ENCODE results near the gene SPATA33. TPM values are rescaled to one million over a fixed set of nuclear protein-coding genes. Genes with fewer than 3 reads are reported as not detected.
A peak's percentile ranks its signal among the peaks of the same experiment; 100 is the strongest.

The SPATA33 gene
- total and polyA plus RNA-seq, 10 of the 15 experiments (the other 5 are each of a cell fraction or from before 2014, with no cell fraction given), result 1.1 to 15.8 (median 7.6) TPM

- TF ChIP-seq BCL3 (IDR thresholded peaks at IDR 0.05; ENCODE audit: borderline replicate concordance, insufficient read depth, low read depth, low read length, poor library complexity, severe bottlenecking) (no peak), BCLAF1 (IDR thresholded peaks at IDR 0.05) (no peak), KAT2A (conservative IDR thresholded peaks at IDR 0.05; ENCODE audit: control insufficient read depth, low read depth, low read length) (no peak), PBX3 (IDR thresholded peaks at IDR 0.05; ENCODE audit: insufficient replicate concordance, low read depth, low read length) (no peak), E2F8 (IDR thresholded peaks at IDR 0.05; ENCODE audit: low read depth, partially characterized antibody) (no peak), ZNF274 (IDR thresholded peaks at IDR 0.05; ENCODE audit: insufficient read depth, insufficient read length) (no peak), MEF2A (IDR thresholded peaks at IDR 0.05; ENCODE audit: insufficient read depth, low read depth, low read length) (no peak), EGR1 (IDR thresholded peaks at IDR 0.05; ENCODE audit: borderline replicate concordance in 1 of 2, low read depth in 2 of 2, low read length in 2 of 2) (peak in 1 of 2 experiments; percentile 82; a peak in 2 of 3 replicates), REST (IDR thresholded peaks at IDR 0.05; ENCODE audit: low read depth, low read length) (no peak), IKZF2 (IDR thresholded peaks at IDR 0.05) (no peak), BACH1 (IDR thresholded peaks at IDR 0.05; ENCODE audit: borderline replicate concordance) (peak; percentile 74; the same call in 1 of the 2 replicates)
Measured at GRCh38 chr16:89686520-89687091, 29.0 kb downstream of the SPATA33 start, which contains the start of gene CDK10 (continued).

All from GM12878 (cell line).